T-cell (primary cell): ENCODE measurements around the gene ST3GAL2. TPM values are rescaled to one million over a fixed set of nuclear protein-coding genes. Genes with fewer than 3 reads are reported as not detected.

Source experiments
- ATAC-seq, 4 experiments: fragments of 200-7000 bp in 3 of 4; fragments of 150-1000 bp in 1 of 4; cut with Tn5 transposase; replicated peaks in 1 of 4; 1 replicate in 3 of 4; 2 replicates in 1 of 4; pipeline ENCODE4 v1.10.0; 2021; ENCODE audit warnings: moderate library complexity in 3 of 4, mild to moderate bottlenecking in 2 of 4, moderate number of reproducible peaks in 1 of 4
- CTCF ChIA-PET, 2 donors: fragments of 300-600 bp; sonication (Branson Sonifier 250); formaldehyde crosslinking; loops; one replicate each; lab custom pipeline; 2022; ENCODE audit warnings: antibody characterized with exemption in 2 of 2; lab: Charles Lee
- POLR2A ChIA-PET, 2 donors: fragments of 300-600 bp; sonication (Branson Sonifier 250); formaldehyde crosslinking; loops; one replicate each; lab custom pipeline; 2022; ENCODE audit warnings: antibody characterized with exemption in 2 of 2; lab: Charles Lee
- DNase-seq, 35 experiments: peaks; one replicate each; pipeline versions ENCODE4 v3.0.0 to v3.0.0-alpha.2; 2013 to 2023
- H3K27ac ChIP-seq: one replicate; pipeline ENCODE4 v1.5.1; 2013; ENCODE audit warnings: low read length
- H3K27me3 ChIP-seq, 2 experiments: replicated peaks in 1 of 2; 1 replicate in 1 of 2; 2 replicates in 1 of 2; pipeline versions ENCODE4 v1.6.1 to v1.7.0; 2013; ENCODE audit warnings: low read length in 1 of 2, mixed read lengths in 1 of 2; ENCODE audit not compliant: control insufficient read depth in 2 of 2, insufficient read depth in 2 of 2; ENCODE audit errors: extremely low read depth in 1 of 2
- H3K36me3 ChIP-seq, 2 donors: 1 replicate in 1 of 2; 2 replicates in 1 of 2; pipeline versions ENCODE4 v1.6.1 to v1.7.0; 2013; ENCODE audit warnings: low read length in 1 of 2; ENCODE audit not compliant: control insufficient read depth in 2 of 2, insufficient read depth in 1 of 2; ENCODE audit errors: extremely low read depth in 1 of 2
- H3K4me1 ChIP-seq, 2 experiments: 1 replicate in 1 of 2; 2 replicates in 1 of 2; pipeline versions ENCODE4 v1.6.1 to v1.7.0; 2013; ENCODE audit warnings: low read length in 2 of 2, mixed read lengths in 1 of 2; ENCODE audit not compliant: insufficient read depth in 2 of 2, control insufficient read depth in 1 of 2; ENCODE audit errors: extremely low read depth in 1 of 2
- H3K4me3 ChIP-seq, 2 donors: 1 replicate in 1 of 2; 2 replicates in 1 of 2; pipeline versions ENCODE4 v1.5.1 to v1.7.0; 2013; ENCODE audit warnings: mild to moderate bottlenecking in 2 of 2, low read length in 1 of 2, moderate library complexity in 1 of 2; ENCODE audit not compliant: control insufficient read depth in 1 of 2; ENCODE audit errors: extremely low read depth in 1 of 2
- H3K9me3 ChIP-seq: 2 replicates; pipeline ENCODE4 v1.7.0; 2013
- H3K27ac Mint-ChIP-seq, 2 donors: one replicate each; pipeline ENCODE4 v1.8.0; 2020 to 2021; ENCODE audit warnings: mild to moderate bottlenecking in 2 of 2, mixed read lengths in 2 of 2
- H3K27me3 Mint-ChIP-seq, 2 donors: one replicate each; pipeline ENCODE4 v1.8.0; 2021 to 2022; ENCODE audit warnings: mixed read lengths in 2 of 2
- H3K36me3 Mint-ChIP-seq: one replicate; pipeline ENCODE4 v1.8.0; 2021; ENCODE audit warnings: mixed read lengths
- H3K4me1 Mint-ChIP-seq, 3 donors: one replicate each; pipeline ENCODE4 v1.8.0; 2020 to 2022; ENCODE audit warnings: mixed read lengths in 3 of 3, mild to moderate bottlenecking in 1 of 3
- H3K4me3 Mint-ChIP-seq, 3 donors: one replicate each; pipeline ENCODE4 v1.8.0; 2020 to 2022; ENCODE audit warnings: mild to moderate bottlenecking in 3 of 3, mixed read lengths in 3 of 3, moderate library complexity in 3 of 3
- H3K9me3 Mint-ChIP-seq, 3 donors: one replicate each; pipeline ENCODE4 v1.8.0; 2020 to 2022; ENCODE audit warnings: mixed read lengths in 3 of 3
- WGBS: methylation state at CpG from one replicate; pipeline ENCODE4 v1.1.5; 2013; ENCODE audit warnings: missing lambda C conversion rate; ENCODE audit not compliant: insufficient coverage; 5-methylcytosine and 5-hydroxymethylcytosine counted together
- total RNA-seq, 35 experiments: library from RNA in 6 of 35; stranded (reverse) in 6 of 35; fragments of 120-200 nt in 1 of 35; gene quantifications; one replicate each; pipeline versions ENCODE4 v1.2.1 to v1.2.4 and lab custom pipeline; 2013 to 2026

Gene ST3GAL2
- total RNA-seq, 5 donors from 2014 or later (not counting 1 experiment from before 2014, with no cell fraction given) = 18.9 to 35.1 (median 30.2) TPM

DNA sequence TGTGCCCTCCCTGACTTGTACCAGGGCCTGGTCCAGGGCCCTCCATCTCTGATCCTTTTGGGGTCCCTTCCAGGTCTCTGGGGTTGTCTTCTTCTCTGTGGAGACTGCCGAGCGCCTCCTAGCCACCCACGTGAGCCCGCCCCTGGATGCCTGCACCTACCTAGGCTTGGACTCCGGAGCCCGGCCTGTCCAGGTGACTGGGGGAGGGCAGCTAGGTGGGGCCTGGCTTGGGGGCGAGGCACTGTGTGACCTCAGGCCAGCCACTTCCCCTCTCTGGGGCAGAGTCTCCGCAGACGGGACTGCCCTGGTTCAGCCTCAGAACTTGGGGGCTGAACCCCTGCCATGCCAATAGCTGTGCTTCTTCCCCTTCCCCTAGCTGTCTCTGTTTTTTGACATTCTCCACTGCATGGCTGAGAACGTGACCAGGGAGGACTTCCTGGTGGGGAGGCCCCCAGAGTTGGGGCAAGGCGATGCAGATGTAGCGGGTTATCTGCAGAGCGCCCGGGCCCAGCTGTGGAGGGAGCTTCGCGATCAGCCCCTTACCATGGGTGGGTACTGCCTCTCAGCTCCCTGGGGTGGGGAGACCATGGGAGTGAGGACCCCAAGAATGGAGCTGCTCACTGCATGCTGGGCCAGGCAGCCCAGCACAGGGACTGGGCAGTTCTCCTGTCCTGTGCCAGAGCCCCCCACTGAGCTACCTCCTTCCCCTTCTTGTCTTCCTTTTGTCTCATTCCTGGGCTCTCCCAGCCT lies 30.1 kb upstream of the ST3GAL2 start:
- 87% methylated on average over 6 of the region's 16 CpGs for WGBS
- Mint-ChIP-seq H3K36me3 (peaks cover 12% of the 10 kb centered on the region), H3K27ac (no peak overlapping the region), H3K27me3 (no peaks in the 10 kb centered on the region), H3K4me1 (no peaks in the 10 kb centered on the region), H3K9me3 (no peaks in the 10 kb centered on the region), H3K4me3 (no peak overlapping the region)
- Histone ChIP-seq H3K27me3 (no peaks in the 10 kb centered on the region), H3K9me3 (no peaks in the 10 kb centered on the region), H3K36me3 (peaks cover 10 to 24% of the 10 kb centered on the region in 2 donors), H3K27ac (no peak overlapping the region), H3K4me3 (no peak overlapping the region), H3K4me1 (no peaks in the 10 kb centered on the region)
- DNase-seq (no peak), ATAC-seq (no peak)
- POLR2A ChIA-PET = no interaction called here
- CTCF ChIA-PET = no interaction called here

DNA sequence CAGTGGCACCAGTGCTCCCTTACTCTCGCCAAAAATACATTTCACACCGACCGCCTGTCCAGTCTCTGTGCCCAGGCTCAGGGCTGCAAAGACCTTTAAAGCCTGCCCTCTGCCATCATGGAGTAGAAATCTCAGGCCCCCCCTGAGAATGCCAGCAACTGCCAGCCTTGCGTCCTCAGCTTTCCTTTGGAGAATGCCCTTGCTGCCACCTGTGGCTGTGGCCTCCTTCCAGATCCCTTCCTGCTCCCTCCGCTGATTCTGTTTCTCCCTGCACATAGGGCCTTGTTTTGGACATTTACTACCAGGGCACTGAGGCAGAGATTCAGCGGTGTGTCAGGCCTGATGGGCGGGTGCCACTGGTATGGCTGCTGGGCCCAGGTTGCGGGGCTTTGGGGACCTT lies 28.7 kb upstream of the ST3GAL2 start:
- ATAC-seq (no peak), DNase-seq (no peak)
- Histone ChIP-seq H3K9me3 (no peaks in the 10 kb centered on the region), H3K27me3 (no peaks in the 10 kb centered on the region), H3K4me1 (no peaks in the 10 kb centered on the region), H3K4me3 (no peak overlapping the region), H3K27ac (no peak overlapping the region), H3K36me3 (peaks cover 19 to 22% of the 10 kb centered on the region in 2 donors)
- Mint-ChIP-seq H3K36me3 (peaks cover 11% of the 10 kb centered on the region), H3K27ac (no peak overlapping the region), H3K4me1 (no peaks in the 10 kb centered on the region), H3K4me3 (no peak overlapping the region), H3K27me3 (no peaks in the 10 kb centered on the region), H3K9me3 (no peaks in the 10 kb centered on the region)
- WGBS = 94% methylated on average over 6 of the region's 8 CpGs
- ChIA-PET CTCF (no interaction called here), POLR2A (no interaction called here)

DNA sequence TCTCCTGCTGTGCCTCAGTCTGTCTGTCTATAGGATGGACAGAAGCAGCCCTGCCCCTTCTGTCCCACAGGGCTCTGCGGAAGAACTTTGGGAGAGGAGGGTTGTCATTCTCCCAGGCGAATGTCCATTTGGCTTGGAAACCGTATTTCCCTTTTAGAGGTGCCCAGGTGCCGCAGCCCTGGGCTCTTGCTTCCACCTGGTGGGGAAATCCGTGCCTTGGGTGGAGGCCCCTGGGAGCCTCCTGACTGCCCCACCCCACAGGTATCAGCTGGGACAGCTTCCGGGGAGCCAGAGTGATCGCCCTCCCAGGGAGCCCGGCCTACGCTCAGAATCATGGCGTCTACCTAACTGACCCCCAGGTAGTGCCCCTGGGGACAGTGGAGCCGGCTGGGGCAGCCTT lies 28.2 kb upstream of the ST3GAL2 start:
- no peak for ATAC-seq
- POLR2A ChIA-PET = no interaction called here

DNA sequence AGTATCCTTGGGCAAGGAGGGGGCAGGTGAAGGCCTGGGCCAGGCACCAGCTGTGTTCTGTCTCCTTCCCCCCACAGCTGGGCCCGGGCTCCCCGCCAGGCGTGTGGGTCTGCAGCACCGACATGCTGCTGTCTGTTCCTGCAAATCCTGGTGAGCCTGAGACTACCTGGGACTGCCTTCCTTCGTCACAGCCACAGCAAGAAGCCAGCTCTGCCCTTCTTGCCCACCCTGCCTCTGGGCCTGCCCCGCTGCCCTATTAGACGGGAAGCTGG lies 27.8 kb upstream of the ST3GAL2 start:
- Mint-ChIP-seq H3K9me3 (no peaks in the 10 kb centered on the region), H3K27me3 (no peaks in the 10 kb centered on the region), H3K27ac (no peak overlapping the region), H3K4me3 (no peak overlapping the region), H3K36me3 (peaks cover 11% of the 10 kb centered on the region), H3K4me1 (peaks cover 0 to under 1% (median 0%) of the 10 kb centered on the region in 3 donors)
- WGBS = 100% methylated on average over 4 of the region's 7 CpGs
- Histone ChIP-seq H3K27ac (no peak overlapping the region), H3K27me3 (no peaks in the 10 kb centered on the region), H3K4me1 (no peaks in the 10 kb centered on the region), H3K9me3 (no peaks in the 10 kb centered on the region), H3K36me3 (peaks cover 17 to 20% of the 10 kb centered on the region in 2 donors), H3K4me3 (no peak overlapping the region)
- ChIA-PET POLR2A (no interaction called here), CTCF (no interaction called here)
- ATAC-seq = no peak
- DNase-seq = no peak

More for the DNA sequence above, 28.2 kb upstream of the ST3GAL2 start:
- H3K4me1 ChIP-seq = no peaks in the 10 kb centered on the region
- peaks cover 11% of the 10 kb centered on the region for H3K36me3 Mint-ChIP-seq
- no peak overlapping the region for H3K27ac ChIP-seq
- no peaks in the 10 kb centered on the region for H3K4me1 Mint-ChIP-seq
- no peak overlapping the region for H3K27ac Mint-ChIP-seq
- no peaks in the 10 kb centered on the region for H3K27me3 ChIP-seq
- H3K9me3 ChIP-seq = no peaks in the 10 kb centered on the region
- peaks cover 17 to 18% of the 10 kb centered on the region in 2 donors for H3K36me3 ChIP-seq
- no peaks in the 10 kb centered on the region for H3K9me3 Mint-ChIP-seq
- CTCF ChIA-PET = no interaction called here
- peak in 1 of 35 experiments; percentile 16 for DNase-seq
- H3K27me3 Mint-ChIP-seq = no peaks in the 10 kb centered on the region
- 88% methylated on average over 10 of the region's 11 CpGs for WGBS
- H3K4me3 ChIP-seq = no peak overlapping the region
- no peak overlapping the region for H3K4me3 Mint-ChIP-seq

DNA sequence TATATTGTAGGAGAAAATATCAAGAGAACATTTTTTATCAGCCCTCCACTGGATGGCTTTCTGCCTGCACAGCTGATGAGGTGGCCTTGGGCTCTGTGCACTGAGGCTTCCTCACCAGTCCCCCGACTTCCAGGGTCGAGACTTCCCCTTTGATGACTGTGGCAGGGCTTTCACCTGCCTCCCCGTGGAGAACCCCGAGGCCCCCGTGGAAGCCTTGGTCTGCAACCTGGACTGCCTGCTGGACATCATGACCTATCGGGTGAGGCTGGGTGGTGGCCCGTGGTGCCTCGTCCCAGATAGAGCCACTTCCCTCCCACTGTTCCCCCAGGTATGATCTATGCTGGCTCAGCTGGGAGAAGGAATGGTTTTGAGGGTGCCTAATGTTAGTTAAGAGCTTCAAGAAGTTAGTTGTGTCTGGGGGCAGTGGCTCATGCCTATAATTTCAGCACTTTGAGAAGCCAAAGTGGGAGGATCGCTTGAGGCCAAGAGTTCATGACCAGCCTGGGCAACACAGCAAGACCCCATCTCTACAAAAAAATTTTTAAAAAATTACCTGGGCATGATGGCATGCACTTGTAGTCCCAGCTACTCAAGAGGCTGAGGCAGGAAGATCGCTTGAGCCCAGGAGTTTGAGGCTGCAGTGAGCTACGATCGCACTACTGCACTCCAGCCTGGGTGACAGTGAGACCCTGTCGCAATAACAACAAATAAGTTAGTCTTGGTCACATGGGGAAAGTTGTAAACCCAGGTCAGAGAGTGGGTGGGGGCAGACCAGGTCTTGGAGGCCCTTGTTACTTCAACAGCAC lies 27.3 kb upstream of the ST3GAL2 start:
- Histone ChIP-seq H3K27ac (no peak overlapping the region), H3K36me3 (peaks cover 17 to 23% of the 10 kb centered on the region in 2 donors), H3K4me1 (no peaks in the 10 kb centered on the region), H3K9me3 (no peaks in the 10 kb centered on the region), H3K4me3 (no peak overlapping the region), H3K27me3 (no peaks in the 10 kb centered on the region)
- ChIA-PET CTCF (interaction anchor here in 1 of 2 donors (0.5 kb wide), 1 partner anchor 1344 kb away, joined by 3 read pairs; no protein-coding TSS in a partner anchor), POLR2A (no interaction called here)
- Mint-ChIP-seq H3K27me3 (no peaks in the 10 kb centered on the region), H3K9me3 (no peaks in the 10 kb centered on the region), H3K4me3 (no peak overlapping the region), H3K27ac (no peak overlapping the region), H3K4me1 (peaks cover 0 to 3% (median 0%) of the 10 kb centered on the region in 3 donors), H3K36me3 (peaks cover 11% of the 10 kb centered on the region)
- ATAC-seq (no peak), DNase-seq (no peak)
- 91% methylated on average over 8 of the region's 13 CpGs for WGBS

DNA sequence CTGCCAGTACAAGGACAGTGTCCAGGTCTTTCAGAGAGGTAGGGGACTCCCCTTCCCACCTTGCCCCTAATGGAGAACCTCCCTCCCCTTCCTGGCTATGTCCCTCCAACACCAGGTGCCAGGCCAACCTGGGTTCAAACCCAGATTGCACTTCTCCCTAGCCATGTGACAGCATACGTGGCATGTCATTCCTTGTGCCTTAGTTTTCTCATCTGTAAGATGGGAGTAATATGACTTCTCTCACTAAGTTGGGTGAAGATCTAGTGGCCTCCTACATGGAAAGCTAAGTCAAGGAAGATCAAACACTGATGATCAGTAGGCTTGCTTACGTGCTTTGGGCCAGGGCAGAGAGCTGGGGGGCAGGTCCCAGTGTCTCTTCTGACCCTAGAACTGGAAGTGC lies 24.3 kb upstream of the ST3GAL2 start:
- ChIA-PET CTCF (no interaction called here), POLR2A (no interaction called here)
- H3K27ac Mint-ChIP-seq = no peak overlapping the region
- H3K36me3 Mint-ChIP-seq = peaks cover 11% of the 10 kb centered on the region
- Histone ChIP-seq H3K36me3 (peaks cover 16 to 17% of the 10 kb centered on the region in 2 donors), H3K27me3 (no peaks in the 10 kb centered on the region), H3K27ac (no peak overlapping the region), H3K4me3 (no peak overlapping the region), H3K9me3 (no peaks in the 10 kb centered on the region), H3K4me1 (no peaks in the 10 kb centered on the region)
- H3K9me3 Mint-ChIP-seq = no peaks in the 10 kb centered on the region
- 100% methylated on average over 1 of the region's 2 CpGs for WGBS
- no peaks in the 10 kb centered on the region for H3K27me3 Mint-ChIP-seq
- H3K4me3 Mint-ChIP-seq = no peak overlapping the region
- peaks cover 0 to 3% (median 0%) of the 10 kb centered on the region in 3 donors for H3K4me1 Mint-ChIP-seq
- DNase-seq (no peak), ATAC-seq (no peak)
